HG02943 (cell line): ENCODE measurements around the gene HIP1.
"Not testable (repeated sequence)": the region's sequence is repeated elsewhere in the genome, so short reads cannot be mapped to it uniquely, and the experiment has no call there.

Experiments used
- ATAC-seq: cut with Tn5 transposase; IDR thresholded peaks from one replicate; pipeline ENCODE4 v1.9.1; 2021; ENCODE audit warnings: mild to moderate bottlenecking, low read depth, moderate library complexity; ENCODE audit not compliant: unreplicated experiment

Gene HIP1

GRCh38 chr7:75536940-75537538 lies 201.7 kb downstream of the HIP1 start:
- no peak for ATAC-seq

- ATAC-seq, result no peak
Measured at GRCh38 chr7:75536491-75536890, 202.2 kb downstream of the HIP1 start.

DNA sequence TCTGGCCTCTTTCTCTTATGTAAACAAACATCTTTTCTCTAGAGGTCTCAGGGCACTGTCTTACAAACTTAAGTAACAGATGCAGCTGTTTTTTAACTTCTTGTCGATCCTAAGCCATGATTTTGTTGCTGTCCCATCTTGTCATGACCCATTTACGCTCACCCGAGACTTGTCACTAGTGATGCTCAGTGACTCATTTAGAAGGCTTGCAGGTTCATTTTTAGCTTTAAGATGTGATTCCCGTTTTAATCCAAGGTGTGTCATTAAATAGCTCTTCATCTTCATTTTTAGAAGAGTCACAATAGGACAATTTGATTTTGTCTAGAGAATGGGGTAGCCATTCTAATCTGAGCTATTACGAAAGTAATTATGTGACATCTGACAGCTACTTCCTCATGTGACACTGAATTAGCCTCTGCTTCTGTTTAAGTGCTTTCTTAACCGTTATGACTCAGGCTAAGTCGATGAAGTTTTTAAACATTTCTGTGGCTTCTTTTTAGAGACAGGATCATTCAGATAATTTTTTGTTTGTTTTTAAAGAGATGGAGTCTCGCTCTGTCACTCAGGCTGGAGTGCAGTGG lies 203.9 kb downstream of the HIP1 start:
- ATAC-seq, result no peak

DNA sequence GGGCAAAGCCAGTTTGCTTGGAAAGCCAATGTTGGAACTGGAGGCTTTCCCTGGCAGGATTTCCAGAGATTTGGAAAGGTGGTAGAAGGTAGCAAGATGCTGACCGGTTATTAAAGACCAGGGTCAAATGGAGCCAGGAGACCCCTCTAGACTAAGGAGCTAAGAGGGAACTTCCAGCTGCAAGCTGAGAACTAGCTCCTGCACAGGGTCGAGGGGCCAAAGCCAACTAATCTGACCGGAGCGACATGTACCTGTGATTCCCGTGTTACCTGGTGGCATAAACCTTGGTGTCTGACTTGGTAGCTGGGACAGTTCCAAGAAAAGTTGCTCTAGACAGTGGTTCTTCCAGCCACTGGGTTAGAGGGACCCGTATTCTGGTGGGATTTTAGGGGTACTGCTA lies 204.8 kb downstream of the HIP1 start:
- no peak for ATAC-seq

DNA sequence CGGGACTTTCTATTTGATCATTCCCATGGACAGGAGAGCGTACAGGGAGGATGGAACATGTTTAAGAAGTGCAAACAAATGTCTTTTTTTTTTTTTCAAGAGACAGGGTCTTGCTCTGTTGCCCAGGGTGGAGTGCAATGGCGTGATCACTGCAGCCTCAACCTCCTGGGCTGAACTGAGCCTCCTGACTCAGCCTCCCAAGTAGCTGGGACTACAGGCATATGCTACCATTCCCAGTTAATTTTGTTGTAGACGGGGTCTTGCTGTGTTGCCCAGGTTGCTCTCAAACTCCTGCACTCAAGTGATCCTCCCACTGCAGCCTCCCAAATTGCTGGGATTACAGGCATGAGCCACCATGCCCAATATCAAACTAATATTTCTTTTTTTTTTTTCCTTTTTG lies 206.1 kb downstream of the HIP1 start:
- ATAC-seq, result no peak

DNA sequence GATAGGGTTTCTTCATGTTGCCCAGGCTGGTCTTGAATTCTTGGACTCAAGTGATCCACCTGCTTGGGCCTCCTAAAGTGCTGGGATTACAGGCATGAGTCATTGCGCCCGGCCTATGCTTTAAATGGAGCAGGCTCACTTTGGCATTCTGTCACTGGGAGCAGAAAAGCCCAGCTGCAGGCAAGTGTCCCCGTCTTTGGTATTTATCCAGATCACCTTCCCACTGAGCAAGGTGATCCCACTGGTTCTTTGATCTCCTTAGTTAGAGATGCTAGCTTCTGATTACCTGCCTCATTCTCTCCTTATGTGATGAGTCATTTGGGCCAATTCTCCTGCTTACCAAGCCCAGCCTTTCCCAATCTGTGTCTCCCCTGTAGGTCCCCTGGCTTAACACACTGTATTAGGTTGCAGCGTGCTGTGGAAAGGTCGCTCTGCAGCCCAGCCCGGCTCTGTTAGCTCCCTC lies 207.4 kb downstream of the HIP1 start:
- no peak for ATAC-seq

DNA sequence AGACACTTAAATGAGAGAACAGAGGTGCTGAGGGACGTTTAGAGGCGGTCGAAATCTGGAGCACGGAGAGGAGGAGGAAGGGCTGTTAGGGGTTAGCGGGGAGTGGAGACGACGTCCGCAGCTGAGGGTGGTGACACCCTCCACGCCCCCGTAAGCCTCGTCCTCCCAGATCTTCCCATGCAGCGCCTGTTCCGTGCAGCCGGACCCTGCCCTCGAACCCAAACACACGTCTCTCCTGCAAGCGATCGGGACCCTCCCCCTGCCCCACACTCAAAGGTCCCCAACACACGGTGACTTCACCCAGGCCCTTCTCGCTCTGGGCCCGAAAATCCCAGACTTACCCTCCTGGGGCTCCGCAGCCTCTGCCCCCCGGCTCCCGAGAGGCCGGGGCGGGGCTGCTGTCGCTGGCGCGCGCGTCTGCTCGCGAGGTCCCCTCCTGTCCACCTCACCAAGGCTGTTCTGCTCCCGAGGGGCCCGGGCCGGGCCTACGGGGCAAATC lies 211.5 kb downstream of the HIP1 start:
- not testable (repeated sequence) for ATAC-seq

- ATAC-seq, result not testable (repeated sequence)
Measured at GRCh38 chr7:75521727-75522126, 217.0 kb downstream of the HIP1 start.

DNA sequence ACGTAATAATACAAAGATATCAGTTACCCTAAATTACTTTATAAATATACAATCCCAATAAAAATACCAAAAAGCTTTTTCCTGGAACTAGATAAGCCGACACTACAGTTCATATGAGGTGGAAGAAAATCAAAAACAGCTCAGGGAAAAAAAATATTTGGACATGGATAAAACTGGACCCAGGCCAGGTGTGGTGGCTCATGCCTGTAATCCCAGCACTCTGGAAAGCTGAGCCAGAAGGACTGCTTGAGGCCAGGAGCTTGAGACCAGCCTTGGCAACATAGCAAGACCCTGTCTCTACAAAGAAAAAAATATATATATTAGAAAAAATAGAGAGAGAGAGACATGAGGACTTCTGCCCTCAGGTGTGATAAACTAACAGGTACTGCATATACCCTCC lies 219.9 kb downstream of the HIP1 start:
- not testable (repeated sequence) for ATAC-seq

GRCh38 chr7:75509033-75509432 lies 229.7 kb downstream of the HIP1 start:
- not testable (repeated sequence) for ATAC-seq

DNA sequence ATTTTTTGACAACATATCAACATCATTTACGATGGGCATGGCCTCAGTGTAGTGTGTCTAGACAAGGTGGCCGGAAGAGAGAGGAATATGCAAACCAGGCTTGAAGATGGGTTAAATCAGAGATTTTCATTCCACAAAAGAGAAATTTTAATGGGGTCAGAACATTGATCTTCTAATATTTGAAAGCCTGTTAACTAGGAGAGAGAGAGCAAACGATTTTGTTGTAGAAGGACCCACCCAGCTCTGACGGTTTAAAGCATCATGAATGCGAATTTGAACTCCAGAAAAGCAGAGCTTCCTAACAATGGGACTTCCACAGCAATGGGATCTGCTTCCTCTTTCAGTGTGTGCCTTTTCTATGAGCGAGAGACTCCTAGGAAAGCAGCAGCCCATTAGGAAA lies 246.7 kb downstream of the HIP1 start, which contains the start of gene SPDYE5:
Gene SPDYE5 (plus strand): TSS at position 301 of the 400 bp plus-strand sequence. CDS start 1,728 bp downstream, outside the sequence.
- ATAC-seq, result not testable (repeated sequence)

DNA sequence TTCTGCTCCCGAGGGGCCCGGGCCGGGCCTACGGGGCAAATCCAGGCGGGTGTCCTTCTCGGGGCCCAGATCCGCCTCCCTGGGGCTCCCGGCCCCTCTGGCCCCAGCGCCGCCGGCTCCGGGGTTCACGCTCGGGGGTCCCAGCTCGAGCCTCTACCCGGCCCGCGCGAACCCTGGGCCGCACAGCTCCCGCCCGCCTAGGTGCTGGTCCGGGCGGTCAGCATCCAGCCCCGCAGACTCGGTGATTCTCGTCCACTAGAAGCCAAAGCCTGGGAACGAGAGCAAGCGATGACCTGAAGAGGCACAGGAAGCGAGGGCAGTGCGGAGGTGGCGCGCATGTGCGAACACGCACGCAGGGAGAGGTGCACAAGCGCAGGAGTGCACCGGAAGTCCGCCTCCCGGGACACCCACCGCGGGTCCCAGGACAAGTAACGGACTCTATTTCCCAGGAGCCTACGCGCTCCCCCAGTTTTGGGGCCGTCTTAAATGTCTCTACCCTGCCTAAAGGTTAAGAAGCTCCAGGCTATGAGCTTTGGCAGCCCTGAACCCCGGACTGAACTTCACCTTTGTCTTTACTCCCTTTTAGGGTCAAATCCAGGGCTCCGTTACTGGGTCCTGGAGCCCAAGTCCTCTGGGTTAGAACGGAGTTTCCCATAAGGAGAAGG lies 252.6 kb downstream of the HIP1 start, which contains the start of gene POM121C:
Gene POM121C (minus strand): TSS at position 321 of the 665 bp plus-strand sequence. CDS start 44,803 bp downstream, outside the sequence.
- ATAC-seq, result peak; percentile 96

DNA sequence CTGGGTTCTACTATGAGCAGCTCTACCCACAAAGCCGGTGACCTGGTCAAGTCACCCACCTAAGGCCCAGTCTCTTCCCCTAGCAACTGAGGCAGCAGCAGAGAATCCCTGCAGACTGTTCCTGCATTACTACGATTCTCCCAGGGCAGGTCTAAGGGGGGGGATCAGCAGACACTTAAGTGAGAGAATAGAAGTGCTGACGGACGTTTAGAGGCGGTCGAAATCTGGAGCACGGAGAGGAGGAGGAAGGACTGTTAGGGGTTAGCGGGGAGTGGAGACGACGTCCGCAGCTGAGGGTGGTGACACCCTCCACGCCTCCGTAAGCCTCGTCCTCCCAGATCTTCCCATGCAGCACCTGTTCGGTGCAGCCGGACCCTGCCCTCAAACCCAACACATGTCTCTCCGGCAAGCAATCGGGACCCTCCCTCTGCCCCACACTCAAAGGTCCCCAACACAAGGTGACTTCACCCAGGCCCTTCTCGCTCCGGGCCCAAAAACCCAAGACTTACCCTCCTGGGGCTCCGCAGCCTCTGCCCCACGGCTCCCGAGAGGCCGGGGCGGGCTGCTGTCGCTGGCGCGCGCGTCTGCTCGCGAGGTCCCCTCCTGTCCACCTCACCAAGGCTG lies 253.3 kb downstream of the HIP1 start:
- peak; percentile 13 for ATAC-seq
